NB4 (cell line): ENCODE results near the gene GNG7.

Experiments
- MAX ChIP-seq: IDR thresholded peaks from 2 replicates; pipeline ENCODE4 v1.6.1; 2011; ENCODE audit warnings: low read depth, low read length
- MYC ChIP-seq: IDR thresholded peaks from 2 replicates; pipeline ENCODE4 v1.6.1; 2011; ENCODE audit warnings: low read depth, low read length
- POLR2A ChIP-seq: IDR thresholded peaks from 2 replicates; pipeline ENCODE4 v1.6.1; 2011; ENCODE audit warnings: mild to moderate bottlenecking; ENCODE audit not compliant: insufficient read length; ENCODE audit errors: extremely low read depth
- TF ChIP-seq, protein P1 (sequence below): IDR thresholded peaks from one replicate; pipeline ENCODE4 v1.5.1; 2012; ENCODE audit warnings: low read depth, low read length

GRCh38 chr19:2492870-2493269 is 209.6 kb downstream of the GNG7 start:
- TF ChIP-seq, protein P1, sequence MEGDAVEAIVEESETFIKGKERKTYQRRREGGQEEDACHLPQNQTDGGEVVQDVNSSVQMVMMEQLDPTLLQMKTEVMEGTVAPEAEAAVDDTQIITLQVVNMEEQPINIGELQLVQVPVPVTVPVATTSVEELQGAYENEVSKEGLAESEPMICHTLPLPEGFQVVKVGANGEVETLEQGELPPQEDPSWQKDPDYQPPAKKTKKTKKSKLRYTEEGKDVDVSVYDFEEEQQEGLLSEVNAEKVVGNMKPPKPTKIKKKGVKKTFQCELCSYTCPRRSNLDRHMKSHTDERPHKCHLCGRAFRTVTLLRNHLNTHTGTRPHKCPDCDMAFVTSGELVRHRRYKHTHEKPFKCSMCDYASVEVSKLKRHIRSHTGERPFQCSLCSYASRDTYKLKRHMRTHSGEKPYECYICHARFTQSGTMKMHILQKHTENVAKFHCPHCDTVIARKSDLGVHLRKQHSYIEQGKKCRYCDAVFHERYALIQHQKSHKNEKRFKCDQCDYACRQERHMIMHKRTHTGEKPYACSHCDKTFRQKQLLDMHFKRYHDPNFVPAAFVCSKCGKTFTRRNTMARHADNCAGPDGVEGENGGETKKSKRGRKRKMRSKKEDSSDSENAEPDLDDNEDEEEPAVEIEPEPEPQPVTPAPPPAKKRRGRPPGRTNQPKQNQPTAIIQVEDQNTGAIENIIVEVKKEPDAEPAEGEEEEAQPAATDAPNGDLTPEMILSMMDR = no peak
- TF ChIP-seq POLR2A = no peak
- TF ChIP-seq MAX = no peak
- no peak for TF ChIP-seq MYC
